Activated T-helper 9 cell treated with anti-CD3 and anti-CD28 coated beads, Interleukin-2, amount 50 U/mL, for 16 hours (primary cell): Measurements from ENCODE around the gene CPNE4.
"Not testable (repeated sequence)": the region's sequence is repeated elsewhere in the genome, so short reads cannot be mapped to it uniquely, and the experiment has no call there.

ENCODE experiments used
- DNase-seq: peaks from one replicate; pipeline ENCODE4 v3.0.0-alpha.2; 2020; ENCODE audit warnings: low read depth

The CPNE4 gene

DNA sequence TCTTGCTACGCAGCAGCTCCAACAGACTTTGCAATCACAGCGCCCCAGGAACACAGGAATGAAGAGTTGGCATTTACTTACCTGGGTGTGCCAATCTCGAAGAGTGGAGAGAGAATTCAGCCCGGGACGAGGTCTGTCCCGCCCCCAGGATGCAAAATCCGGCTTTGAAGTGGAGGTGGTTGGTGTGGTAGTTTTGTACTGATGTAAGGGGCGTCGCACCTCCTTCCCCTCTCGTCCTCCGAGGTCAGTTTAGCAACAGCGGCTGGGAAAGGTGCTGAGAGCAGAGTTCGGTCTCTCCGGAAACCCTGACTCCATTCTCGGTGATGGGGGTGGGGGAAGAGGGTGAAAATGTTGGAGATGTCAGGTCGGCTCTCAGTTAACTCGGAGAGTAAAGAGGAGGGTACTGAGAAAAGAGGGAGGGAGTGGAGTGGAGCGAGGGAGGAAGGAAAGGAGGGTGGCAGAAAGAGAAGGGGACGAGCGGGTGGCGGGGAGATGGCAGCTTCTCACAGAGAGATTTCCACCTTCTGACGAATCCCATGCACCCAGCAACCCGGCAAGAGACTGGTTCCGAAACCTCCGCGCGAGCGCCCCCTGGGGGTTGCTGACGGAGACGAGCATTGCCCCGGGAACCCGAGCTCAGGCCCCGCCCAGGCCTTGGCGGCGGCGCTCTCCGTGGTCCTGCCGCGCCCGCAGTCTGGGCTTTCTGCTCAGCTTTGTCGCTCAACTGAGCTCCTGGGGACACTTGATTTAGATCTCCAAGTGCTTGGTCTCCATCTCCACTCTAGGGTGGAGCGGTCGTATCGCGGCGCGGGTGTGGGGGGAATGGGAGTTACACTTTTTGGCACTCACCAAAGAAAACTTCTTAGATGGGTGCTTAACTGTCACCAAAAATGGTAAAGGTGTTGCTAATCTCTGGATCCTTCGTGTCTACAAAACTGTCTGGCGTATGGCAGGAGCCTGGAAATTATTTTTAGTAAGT is at the start of gene CPNE4:
Gene CPNE4 (minus strand): TSS at position 529 of the 979 bp plus-strand sequence.
- DNase-seq = peak; percentile 14

GRCh38 chr3:132083583-132084279 is 48.9 kb upstream of the CPNE4 start:
- DNase-seq = no peak

DNA sequence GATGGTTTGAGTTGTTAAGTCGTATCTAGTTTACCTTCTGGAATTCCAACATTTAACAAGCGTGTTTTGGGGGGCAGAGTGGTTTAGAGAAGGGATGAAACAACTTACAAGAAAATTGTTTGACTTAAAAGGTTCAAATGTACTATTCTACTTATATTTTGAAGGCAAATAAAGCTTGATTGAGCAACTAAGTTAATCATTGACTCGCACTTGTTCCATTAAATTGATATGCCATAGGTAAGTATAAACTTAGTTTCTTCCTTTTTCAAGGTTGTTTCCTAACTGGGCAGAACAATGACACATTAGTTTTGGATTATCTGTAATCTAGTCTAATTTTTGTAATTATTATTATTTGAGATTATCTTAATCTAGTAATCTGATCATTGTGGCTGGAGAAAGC is 48.3 kb upstream of the CPNE4 start:
- no peak for DNase-seq

DNA sequence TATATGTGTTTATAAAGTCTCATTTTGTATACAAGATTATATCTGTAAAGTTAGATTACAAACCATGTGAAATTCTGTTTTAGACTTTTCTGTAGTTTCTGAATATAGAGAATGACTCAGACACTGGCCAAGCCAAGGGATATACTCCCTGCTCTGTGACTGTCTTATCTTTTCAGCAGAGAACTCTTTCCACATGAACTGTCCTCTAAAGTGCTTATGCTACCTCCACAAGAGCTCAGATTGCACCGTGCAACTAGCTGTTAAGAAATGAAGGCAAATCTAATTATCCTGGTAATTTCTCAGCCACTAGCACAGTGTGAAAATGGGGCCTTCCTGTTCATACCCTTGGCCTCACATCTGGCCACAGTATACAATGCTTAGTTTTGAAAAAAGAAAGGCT is 44.3 kb upstream of the CPNE4 start:
- no peak for DNase-seq

GRCh38 chr3:132073771-132074170 is 39.0 kb upstream of the CPNE4 start:
- DNase-seq = no peak

DNA sequence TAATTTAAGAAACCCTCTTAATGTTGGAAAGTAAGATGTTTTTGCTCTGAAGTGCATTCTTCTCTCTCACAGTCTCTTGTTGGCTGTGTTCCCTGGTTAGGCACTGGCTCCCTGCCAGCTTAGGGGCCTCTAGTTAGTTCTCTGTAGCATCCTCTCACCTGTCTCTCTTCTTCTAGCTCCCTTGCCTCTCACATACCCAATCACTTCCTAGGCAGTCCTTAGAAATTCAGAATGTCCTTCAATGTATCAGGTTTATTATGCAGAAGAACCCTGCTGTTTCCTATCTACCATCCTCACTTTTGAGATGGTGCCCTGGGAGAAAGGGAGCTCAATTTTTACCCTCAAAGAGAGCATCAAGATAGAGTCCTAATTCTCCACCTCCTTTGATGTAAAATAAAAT is 36.2 kb upstream of the CPNE4 start:
- no peak for DNase-seq

DNA sequence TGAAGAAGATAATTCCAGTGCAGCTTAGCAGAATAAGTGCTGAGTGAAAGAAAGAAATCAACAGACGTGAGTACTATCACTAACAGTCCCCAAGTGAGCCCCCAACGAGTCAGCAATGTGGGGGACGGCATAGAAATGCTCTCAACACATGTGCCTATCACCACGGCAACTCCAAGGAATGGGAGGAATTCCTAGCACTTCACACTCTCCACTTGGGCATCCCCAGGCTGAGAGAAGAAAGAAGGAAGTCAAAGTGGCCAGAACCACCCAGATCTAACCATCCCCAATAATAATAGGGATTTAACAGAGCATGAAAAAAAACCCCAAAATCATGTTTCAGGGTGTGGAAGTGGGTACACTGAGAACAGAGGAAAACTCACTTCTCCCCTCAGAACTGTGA is 29.3 kb upstream of the CPNE4 start:
- DNase-seq = no peak

- DNase-seq = no peak
Measured at GRCh38 chr3:132062535-132062934, 27.7 kb upstream of the CPNE4 start.

GRCh38 chr3:132055872-132056271 is 21.1 kb upstream of the CPNE4 start:
- DNase-seq = no peak

DNA sequence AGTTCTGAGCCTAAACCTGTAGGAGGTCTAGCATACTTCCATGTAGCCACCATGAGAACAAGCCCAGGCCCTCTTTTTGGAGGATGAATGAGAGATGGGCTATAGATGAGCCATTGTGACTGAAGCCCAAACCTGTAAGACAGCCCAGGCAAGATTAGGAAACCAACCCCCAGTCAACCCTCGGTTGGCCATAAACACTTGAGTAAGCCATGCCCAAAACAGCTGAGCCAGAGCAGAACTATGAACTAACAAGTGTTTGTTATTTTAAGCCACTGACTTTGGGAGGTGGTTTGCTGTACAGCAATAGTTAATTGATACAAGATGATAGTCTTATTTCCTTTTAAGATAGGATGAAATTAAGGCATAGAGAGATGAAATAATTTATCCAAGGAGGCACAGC is 12.4 kb upstream of the CPNE4 start:
- DNase-seq = no peak

- DNase-seq = not testable (repeated sequence)
Measured at GRCh38 chr3:132044874-132045273, 10.1 kb upstream of the CPNE4 start.

- no peak for DNase-seq
Measured at GRCh38 chr3:132042681-132043080, 7.9 kb upstream of the CPNE4 start.

GRCh38 chr3:132038198-132038825 is 3.5 kb upstream of the CPNE4 start:
- no peak for DNase-seq

- DNase-seq = no peak
Measured at GRCh38 chr3:132037581-132037980, 2.8 kb upstream of the CPNE4 start.

DNA sequence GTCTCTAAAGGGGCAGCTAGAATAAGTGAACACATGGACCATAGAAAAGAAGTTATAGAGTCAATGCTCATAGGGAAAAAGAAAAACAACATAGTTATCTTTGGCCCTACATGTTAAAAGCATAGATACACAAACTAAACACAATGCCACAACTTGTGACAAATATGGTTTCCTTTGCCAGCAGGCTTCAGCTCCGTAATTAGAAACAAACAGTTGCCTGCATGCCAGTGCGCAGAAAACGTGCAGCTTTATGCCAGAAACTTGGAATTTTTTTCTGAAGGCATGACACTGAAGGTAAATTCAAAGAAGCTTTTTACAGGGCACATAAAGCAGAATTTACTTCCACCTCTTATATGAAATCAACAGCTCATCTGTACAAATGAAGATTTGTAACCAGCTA is 2.2 kb upstream of the CPNE4 start:
- DNase-seq = no peak

GRCh38 chr3:132034097-132034485 is 723 bp downstream of the CPNE4 start:
- DNase-seq = no peak

GRCh38 chr3:132033471-132033870 is 1.3 kb downstream of the CPNE4 start:
- DNase-seq = no peak

DNA sequence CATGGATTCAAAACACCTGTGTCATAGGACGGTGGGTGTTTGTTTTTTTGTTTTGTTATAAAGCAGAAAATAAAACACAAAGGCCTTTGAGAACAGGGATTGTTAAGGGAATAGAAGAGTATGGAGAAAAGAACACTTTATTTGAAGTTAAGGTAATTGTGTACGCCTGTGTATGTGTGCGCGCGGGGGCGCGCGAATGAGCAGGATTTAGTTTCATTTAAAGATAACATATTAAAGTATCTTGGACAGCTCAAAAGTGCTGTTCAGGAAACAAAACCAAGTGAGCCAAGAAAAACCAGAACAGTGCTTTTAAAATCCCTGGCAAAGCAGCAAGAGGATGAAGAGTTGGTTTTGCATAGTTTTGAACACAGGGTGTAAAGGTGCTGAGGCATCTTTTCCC is 1.9 kb downstream of the CPNE4 start:
- no peak for DNase-seq

- DNase-seq = peak; percentile 7
Measured at GRCh38 chr3:132029182-132029902, 5.5 kb downstream of the CPNE4 start.

- DNase-seq = no peak
Measured at GRCh38 chr3:132022914-132023313, 11.9 kb downstream of the CPNE4 start.

GRCh38 chr3:132020058-132020457 is 14.8 kb downstream of the CPNE4 start:
- no peak for DNase-seq

DNA sequence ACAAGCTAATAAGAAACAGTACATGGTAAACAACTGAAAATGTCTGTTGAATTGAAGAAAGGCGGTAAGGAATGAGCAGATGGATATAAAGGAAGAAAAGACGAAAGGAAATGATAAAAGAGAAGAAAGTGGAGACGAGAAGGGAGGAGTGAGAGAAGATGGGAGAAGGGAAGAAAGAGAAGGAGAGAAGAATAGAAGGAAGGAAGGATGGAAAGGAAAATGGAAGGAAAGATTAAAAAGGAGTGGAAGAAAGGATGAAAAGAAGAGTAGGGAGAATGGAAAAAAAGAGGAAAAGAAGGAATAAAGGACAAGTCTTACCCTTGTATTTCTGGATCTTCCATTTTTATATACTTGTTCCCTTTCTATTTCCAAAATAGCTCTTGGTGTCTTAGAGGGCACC is 17.7 kb downstream of the CPNE4 start:
- no peak for DNase-seq
